ENCODE results near the gene SMARCD1. TPM values are rescaled to one million over a fixed set of nuclear protein-coding genes. Genes with fewer than 3 reads are reported as not detected.

The SMARCD1 gene
- total and polyA plus RNA-seq, 12 donors, result 22.9 to 65.0 (median 48.9) TPM

DNA sequence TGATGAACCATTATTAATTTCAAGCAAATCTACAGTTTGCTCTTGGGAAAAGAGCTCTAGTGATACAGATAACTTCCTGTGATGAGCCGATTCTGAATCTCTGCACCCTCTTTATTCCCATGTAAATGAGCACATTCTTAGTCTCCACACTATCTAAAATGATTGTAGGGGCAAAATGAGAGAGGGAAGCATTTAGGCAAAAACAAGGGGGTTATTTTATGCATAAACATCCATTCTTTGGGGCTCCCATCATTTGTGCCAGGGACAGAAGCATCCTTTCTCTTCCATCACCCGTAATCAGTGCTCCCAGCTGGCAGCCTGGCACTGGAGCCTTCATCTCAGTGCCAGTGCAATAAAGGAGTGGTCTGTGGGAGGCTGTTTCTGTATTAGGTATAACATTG is 17.0 kb downstream of the SMARCD1 start:
- H3K9me3 ChIP-seq (replicated peaks in 1 of 3), result no peaks in the 10 kb centered on the region
- H3K36me3 ChIP-seq (replicated peaks in 1 of 2), result peaks cover 0 to 30% of the 10 kb centered on the region in 2 donors
- H3K4me3 ChIP-seq, result no peak overlapping the region
- H3K4me1 ChIP-seq (replicated peaks in 1 of 2), result peaks cover 8 to 26% of the 10 kb centered on the region in 2 donors
- no peak for TF ChIP-seq POLR2A (IDR thresholded peaks at IDR 0.05)
- TF ChIP-seq, protein P1, sequence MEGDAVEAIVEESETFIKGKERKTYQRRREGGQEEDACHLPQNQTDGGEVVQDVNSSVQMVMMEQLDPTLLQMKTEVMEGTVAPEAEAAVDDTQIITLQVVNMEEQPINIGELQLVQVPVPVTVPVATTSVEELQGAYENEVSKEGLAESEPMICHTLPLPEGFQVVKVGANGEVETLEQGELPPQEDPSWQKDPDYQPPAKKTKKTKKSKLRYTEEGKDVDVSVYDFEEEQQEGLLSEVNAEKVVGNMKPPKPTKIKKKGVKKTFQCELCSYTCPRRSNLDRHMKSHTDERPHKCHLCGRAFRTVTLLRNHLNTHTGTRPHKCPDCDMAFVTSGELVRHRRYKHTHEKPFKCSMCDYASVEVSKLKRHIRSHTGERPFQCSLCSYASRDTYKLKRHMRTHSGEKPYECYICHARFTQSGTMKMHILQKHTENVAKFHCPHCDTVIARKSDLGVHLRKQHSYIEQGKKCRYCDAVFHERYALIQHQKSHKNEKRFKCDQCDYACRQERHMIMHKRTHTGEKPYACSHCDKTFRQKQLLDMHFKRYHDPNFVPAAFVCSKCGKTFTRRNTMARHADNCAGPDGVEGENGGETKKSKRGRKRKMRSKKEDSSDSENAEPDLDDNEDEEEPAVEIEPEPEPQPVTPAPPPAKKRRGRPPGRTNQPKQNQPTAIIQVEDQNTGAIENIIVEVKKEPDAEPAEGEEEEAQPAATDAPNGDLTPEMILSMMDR (IDR thresholded peaks at IDR 0.05), result no peak
- peak in 1 of 7 donors; percentile 1 for DNase-seq
- WGBS, 4 donors, result 69 to 92% (median 71%) methylated on average over 2 of the region's 2 CpGs
- H3K27ac ChIP-seq, result peak overlapping the region in 3 of 5 donors; percentile 14 to 53 (median 42)
- intact Hi-C loops (cut with DNase I), result no loop called here
- H3K27me3 ChIP-seq, result no peaks in the 10 kb centered on the region

DNA sequence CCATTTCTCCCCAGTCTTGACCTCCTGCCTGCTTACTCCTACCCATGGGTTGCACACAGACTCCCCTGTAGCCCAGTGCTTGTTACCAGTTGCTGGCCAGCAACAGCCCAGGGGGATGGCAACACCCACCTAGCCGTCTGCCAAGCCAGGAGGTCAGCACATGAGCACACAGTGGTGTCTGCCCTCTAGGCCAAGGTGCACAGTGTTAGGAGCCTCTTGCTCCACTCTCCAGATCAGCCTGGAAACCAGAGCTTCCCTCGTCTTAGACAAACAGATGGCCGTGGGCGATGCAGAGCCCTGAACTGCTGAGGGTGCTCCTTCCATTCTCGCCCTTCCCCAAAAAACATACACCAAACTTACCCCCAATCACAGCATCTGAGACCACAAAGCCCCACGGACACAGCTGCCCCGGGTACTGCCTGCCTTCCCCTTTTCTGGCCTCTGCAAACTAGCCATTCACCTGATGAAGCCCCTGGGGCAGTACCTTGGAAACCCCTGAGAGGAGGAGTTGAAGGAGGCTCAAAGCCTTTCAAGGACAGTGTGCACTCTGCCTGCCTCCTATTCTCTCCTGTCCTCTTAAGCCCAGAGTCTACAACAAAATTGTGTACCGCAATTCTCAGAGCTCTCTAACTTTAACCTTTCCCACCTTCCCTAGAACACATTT is 17.6 kb downstream of the SMARCD1 start:
- intact Hi-C loops (cut with DNase I), result no loop called here
- Histone ChIP-seq H3K9me3 (replicated peaks in 1 of 3) (no peaks in the 10 kb centered on the region), H3K36me3 (replicated peaks in 1 of 2) (peaks cover 0 to 23% of the 10 kb centered on the region in 2 donors), H3K4me3 (no peak overlapping the region), H3K27me3 (no peaks in the 10 kb centered on the region), H3K4me1 (replicated peaks in 1 of 2) (peaks cover 8 to 26% of the 10 kb centered on the region in 2 donors), H3K27ac (peak overlapping the region in 2 of 5 donors; percentile 5 to 53)
- DNase-seq, result peak in 1 of 7 donors; percentile 11
- WGBS, 4 donors, result 74 to 77% (median 77%) methylated on average over 5 to 8 of the region's 8 CpGs
- TF ChIP-seq, protein P1 (IDR thresholded peaks at IDR 0.05), result no peak
- no peak for TF ChIP-seq POLR2A (IDR thresholded peaks at IDR 0.05)

DNA sequence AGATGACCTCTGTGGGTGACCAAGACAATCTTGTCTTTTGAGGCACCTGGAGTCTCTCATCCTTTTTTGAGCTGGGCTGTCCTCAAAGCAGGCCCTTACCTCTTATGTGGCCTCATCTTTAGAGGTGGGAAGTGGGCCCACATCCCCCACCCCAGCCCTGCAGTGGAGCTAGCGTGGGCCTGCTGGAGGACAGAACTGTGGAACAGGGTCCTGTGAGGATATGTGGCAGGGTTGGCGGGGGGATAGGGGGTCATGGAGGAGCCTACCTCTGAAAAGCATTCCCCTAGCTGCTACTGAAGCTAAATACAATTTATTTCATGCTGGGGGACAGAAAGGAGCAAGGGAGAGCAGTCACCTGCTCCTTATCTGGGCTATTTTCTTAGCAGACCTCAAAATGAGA is 18.2 kb downstream of the SMARCD1 start:
- TF ChIP-seq, protein P1 (IDR thresholded peaks at IDR 0.05), result no peak
- no peak for TF ChIP-seq POLR2A (IDR thresholded peaks at IDR 0.05)
- intact Hi-C loops (cut with DNase I), result no loop called here
- DNase-seq, result no peak
- WGBS, 4 donors, result 94 to 100% (median 95%) methylated on average over 2 of the region's 2 CpGs
- Histone ChIP-seq H3K27me3 (no peaks in the 10 kb centered on the region), H3K9me3 (replicated peaks in 1 of 3) (no peaks in the 10 kb centered on the region), H3K36me3 (replicated peaks in 1 of 2) (peaks cover 0 to 18% of the 10 kb centered on the region in 2 donors), H3K4me3 (no peak overlapping the region), H3K4me1 (replicated peaks in 1 of 2) (peaks cover 8 to 26% of the 10 kb centered on the region in 2 donors), H3K27ac (peak overlapping the region in 1 of 5 donors; percentile 5)

DNA sequence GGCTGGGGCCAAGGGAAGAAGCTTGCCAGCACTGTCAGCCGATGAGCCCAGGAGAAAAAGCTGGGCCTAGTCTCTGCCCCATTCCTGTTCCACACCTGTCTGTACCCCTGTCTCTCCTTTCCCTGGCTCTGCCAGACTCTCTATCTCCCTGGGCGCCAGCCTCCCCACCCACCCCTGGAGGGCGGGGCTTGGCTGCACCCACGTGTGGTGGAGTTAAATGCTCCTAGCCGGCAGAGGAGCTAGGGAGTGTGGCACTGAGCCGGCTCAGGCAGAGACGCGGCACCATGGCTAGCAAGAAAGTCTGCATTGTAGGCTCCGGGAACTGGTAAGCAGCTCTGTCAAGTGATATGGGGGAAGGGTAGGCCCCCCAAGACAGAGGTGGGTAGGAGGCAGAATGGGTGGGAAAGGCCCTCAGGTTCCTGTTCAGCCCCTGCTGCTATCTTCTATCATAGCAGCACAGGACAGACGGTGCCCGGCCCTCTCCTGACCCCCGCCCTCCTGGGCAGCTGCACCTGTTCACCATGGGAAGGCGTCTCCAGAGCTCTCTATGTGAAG is 18.7 kb downstream of the SMARCD1 start, which contains the start of gene GPD1:
Gene GPD1 (plus strand): TSS at position 242 of the 555 bp plus-strand sequence. CDS start 43 bp downstream, at position 285.
- TF ChIP-seq, protein P1 (IDR thresholded peaks at IDR 0.05), result no peak
- TF ChIP-seq POLR2A (IDR thresholded peaks at IDR 0.05), result peak in 1 of 2 donors; percentile 72
- peak; percentile 76 to 88 (median 81) for DNase-seq
- peaks cover 0 to 13% of the 10 kb centered on the region in 2 donors for H3K36me3 ChIP-seq (replicated peaks in 1 of 2)
- H3K4me1 ChIP-seq (replicated peaks in 1 of 2), result peaks cover 8 to 26% of the 10 kb centered on the region in 2 donors
- H3K27me3 ChIP-seq, result no peaks in the 10 kb centered on the region
- peak within 1 kb of the TSS in 1 of 5 donors; percentile 5 for H3K27ac ChIP-seq
- H3K9me3 ChIP-seq (replicated peaks in 1 of 3), result no peaks in the 10 kb centered on the region
- H3K4me3 ChIP-seq, result no peak within 1 kb of the TSS
- WGBS, 4 donors, result 22 to 29% (median 27%) methylated on average over 9 to 13 of the region's 13 CpGs
- intact Hi-C loops (cut with DNase I), result no loop called here

Data from adrenal gland (tissue), 12 donors.